Measurements from ENCODE around the gene CLDN1. TPM values are rescaled to one million over a fixed set of nuclear protein-coding genes. Genes with fewer than 3 reads are reported as not detected.
A peak's percentile ranks its signal among the peaks of the same experiment; 100 is the strongest.

The CLDN1 gene, protein sequence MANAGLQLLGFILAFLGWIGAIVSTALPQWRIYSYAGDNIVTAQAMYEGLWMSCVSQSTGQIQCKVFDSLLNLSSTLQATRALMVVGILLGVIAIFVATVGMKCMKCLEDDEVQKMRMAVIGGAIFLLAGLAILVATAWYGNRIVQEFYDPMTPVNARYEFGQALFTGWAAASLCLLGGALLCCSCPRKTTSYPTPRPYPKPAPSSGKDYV
- total RNA-seq: 17.7 TPM

DNA sequence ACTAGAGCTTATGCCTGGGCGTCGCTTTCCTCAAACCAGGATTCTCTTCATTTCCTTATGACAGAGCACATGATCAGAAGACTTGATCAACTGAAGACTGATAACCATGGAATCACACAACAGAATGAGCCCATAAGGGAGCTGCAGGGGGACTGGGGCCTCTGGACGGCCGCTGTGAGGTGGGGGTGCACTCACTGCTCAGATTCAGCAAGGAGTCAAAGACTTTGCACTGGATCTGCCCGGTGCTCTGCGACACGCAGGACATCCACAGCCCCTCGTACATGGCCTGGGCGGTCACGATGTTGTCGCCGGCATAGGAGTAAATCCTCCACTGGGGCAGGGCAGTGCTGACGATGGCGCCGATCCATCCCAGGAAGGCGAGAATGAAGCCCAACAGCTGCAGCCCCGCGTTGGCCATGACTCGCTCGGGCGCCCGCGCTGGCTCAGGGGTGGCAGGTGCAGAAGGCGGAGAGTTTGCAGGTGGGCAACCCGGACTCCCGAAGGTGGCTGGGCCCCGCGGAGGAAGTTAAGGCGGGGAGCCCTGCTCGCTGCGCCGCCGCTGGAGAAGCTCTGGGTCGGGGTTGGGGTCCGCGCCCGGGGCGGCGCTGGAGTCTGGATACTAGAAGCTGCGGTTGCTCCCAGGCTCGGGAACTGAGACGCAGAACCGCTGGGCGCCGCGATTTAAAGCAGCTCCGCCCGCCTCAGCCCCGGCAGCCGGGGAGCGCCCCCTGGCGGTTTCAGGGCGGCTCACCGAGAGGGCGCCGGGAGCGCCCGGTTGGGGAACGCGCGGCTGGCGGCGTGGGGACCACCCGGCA is at the start of gene CLDN1:
TSS of gene CLDN1 (minus strand) at position 658 of the 815 bp plus-strand sequence. CDS start at position 418, 240 bp downstream.
- peak; percentile 91 for DNase-seq

DNA sequence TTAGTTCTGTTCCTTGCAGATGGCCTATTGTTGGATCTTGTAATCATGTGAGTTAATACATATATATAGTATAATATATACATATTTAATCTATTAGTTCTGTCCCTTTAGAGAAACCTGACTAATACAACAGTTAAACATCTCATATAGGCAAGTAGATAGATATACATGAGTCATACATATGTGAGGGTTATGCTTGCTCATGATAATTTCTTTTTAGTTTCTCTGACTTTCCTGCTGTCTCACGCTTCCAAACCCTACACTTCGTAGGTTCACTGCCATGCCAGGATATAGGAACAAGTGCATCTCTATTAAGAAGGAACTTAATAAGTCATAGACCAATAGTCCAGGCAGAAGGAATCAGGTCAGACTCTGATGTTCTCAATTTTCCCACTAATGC is 48.9 kb upstream of the CLDN1 start:
- no peak for DNase-seq

DNA sequence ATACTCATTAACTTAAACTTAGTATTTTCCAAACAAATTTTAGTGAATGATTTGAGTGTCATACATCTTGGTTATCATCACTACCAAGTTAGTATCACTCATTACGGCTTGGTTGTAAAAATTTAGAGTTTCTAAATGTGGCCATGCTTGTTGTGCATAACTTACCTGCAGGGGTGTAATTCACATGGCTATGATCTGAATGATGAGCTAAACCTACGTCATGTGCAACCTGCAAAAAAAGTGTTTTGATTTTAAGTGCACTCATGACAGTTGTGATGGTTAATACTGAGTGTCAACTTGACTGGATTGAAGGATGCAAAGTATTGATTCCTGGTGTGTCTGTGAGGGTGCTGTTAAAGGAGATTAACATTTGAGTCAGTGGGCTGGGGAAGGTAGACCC is 48.1 kb upstream of the CLDN1 start:
- DNase-seq: no peak

DNA sequence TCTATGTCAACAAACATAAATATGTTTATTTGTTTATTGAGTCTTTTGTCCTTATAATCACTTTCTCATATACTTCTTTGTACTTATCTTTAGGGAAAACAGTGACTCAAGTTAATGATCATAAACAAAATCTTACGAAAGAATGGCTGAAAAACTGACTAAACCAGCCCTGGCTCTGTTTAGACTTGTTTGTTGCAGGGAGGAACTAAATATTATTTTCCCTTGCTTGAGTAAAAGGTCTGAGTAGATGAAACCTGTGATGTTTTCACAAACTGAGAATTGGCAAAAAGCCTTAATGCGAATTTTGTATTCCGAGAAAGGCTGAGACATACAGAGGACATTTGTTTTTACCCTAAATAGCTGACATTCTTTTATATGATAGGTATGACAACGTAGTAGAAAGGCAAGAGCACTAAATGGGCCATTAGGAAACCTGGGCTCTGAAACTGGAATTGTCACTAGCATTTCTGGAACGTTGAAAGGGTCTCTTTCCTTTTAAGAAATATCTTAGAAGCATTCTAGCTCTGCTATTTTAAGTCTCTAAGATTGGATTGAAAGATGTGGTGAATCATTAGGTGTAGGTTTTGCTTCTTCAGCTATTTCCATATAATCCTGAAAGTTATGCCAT is 47.5 kb upstream of the CLDN1 start:
- DNase-seq: peak; percentile 25

DNA sequence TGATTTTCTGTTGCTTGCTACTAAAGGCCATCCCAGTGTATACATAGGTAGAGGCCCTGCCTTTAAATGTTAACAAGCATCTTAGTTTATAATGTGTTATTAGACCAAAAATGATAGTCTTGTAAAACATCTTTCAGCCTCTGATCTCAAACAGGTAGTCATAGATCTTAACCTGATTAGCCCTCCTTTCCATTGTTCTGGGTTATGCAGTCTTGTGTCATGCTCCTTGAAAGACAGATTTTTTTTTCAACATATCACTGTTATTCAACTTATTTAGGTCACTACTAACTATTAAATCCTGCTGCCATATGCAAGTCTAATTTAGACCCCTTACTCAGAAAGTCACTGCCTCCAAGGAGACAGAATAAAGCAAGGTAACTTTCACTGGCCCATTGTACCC is 46.6 kb upstream of the CLDN1 start:
- DNase-seq: no peak

DNA sequence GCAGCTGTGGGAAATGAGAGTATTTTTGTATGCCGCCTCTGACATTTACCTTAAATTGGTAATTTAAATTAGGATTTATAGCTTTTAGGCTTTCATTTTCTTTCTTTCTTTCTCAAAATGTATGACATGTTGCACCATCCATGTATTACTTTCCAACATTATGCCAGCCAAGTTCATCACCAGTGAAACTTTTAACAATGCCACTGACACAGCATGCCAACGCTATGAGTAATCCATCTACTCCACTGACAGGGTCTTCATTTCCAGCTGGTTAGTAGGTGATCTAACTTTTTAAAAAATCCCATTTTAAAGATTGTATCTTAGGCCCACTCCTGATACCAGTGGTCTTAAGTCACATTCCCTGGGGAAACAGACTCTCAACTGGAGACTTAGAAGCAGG is 43.9 kb upstream of the CLDN1 start:
- DNase-seq: no peak

DNA sequence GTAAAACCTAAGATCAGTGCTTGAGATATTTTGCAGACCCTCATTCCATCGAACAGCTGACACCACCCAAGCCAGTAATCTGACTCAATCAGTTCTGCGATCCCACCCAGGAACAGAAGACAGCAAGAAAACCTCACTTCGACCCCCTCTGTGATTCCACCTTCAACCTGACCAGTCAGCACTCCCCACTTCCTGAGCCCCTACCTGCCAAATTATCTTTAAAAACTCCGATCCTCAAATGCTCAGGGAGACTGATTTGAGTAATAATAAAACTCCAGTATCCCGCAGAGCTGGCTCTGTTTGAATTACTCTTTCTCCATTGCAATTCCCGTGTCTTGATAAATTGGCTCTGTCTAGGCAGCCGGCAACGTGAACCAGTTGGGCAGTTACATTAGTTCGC is 40.0 kb upstream of the CLDN1 start:
- DNase-seq: no peak

DNA sequence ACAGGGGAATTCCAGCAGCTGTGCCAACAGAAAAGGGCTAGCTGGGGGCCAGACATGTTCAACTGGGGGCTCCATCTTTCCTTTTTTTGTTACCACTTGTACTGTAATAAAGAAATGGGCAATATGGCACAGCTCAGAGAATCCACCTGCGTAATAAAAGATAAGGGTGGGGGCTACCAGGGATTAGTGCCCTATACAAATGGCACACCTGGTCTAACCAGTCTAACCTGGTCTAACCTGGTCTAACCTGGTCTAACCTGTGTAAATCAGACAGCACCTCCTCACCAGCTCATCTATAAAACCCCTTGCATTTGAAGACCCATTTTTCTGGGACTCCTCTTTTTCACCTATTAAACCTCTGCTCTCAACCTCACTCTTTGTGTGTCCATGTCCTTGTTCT is 39.5 kb upstream of the CLDN1 start:
- no peak for DNase-seq

DNA sequence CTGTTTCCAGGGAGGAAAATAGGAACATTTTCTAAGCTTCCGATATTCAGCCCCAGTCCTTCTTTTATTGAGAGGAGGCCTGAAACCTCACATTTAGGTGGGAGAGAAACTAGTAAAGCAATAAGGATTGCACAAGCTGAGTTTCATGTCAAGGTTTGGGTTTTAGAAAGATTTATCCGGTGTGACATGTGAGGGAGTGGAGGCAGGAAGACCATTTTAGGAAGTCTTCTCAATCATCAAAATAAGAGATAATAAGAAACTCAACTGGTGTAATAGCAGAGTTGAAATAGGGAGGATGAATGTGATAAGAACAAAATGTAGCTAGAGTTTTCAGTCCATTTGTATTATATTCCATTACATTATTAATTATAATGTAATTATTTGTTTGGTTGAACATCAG is 38.0 kb upstream of the CLDN1 start:
- DNase-seq: no peak

DNA sequence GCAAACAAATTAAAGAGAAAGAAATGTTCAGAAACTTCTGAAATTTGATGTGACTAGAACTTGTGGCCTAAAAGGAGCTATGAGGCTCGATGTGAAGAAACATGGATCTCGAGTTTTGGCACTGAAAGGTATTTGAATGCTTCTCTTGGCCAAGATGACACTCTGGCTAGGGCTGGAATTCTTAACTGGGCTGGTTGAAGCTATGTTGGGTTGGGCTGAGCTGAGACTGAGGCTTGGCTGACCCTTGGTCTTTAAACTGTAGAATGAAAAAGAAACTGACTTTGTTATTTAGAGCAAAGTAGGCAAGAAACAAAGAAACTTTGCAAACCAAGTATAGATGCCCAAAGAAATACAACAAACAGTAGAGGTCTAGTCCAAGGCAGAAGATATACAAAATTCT is 37.6 kb upstream of the CLDN1 start:
- DNase-seq: no peak

DNA sequence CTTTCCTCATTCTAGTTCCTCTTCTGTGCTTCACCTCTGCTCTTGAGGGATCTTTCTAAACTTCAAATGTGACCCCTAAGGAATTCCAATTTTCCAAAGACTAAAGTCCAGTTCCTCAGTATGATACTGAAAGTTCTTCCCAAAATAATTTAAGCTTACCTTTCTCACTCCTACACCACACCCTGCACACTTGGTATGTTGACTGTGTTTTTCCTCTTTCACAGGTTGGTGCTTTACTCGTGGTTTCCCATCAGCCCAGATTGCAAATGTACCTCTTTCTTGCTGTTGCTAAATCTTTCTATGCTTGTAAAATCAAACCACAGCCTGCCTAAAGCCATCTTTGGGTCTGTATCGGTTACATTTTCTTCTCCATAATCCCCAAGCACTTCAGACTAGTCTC is 35.2 kb upstream of the CLDN1 start:
- no peak for DNase-seq

DNA sequence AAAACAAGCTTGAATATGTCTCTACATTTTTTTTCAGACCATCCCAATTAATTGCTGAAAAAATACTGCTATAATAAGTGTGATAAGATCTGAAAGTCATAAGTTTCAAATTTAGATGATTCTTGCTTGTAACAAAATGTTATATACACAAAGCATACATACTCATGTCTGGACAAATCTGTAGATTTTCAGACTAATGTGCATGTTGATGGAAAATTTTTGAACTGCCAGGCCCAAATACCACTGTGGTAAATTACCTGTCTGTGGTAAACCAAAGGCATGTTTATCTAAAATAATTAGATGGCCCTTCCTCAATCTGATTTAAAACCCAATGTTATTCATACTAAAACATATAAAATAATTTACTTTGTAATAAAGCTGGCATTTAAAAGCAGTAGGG is 34.0 kb upstream of the CLDN1 start:
- no peak for DNase-seq

DNA sequence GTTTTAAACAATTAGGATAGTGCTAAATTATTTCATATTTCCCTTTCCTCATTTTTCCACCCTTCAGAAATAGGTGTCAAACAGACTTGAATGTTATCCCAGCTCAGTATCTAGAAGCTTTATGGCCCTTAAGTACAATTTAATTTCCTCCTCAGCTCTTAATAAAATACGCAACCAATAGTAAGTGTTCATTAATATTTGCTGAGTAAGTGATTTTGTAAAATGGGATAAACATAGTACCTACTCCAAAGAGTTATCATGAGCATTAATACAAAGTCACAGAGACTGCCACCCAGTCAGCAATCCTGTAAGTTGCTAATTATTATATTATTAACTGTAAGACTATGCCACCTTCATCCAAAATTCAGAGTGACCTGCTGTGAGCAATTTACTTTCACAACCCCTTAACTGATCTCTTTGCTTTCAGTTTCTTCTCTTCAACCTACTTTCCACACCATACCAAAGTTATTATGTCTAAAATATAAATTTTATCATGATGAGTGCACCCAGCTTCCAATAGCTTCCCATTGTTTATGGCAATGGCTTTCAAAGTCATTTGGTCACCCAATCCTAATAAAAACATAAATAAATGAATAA is 30.7 kb upstream of the CLDN1 start:
- DNase-seq: no peak

DNA sequence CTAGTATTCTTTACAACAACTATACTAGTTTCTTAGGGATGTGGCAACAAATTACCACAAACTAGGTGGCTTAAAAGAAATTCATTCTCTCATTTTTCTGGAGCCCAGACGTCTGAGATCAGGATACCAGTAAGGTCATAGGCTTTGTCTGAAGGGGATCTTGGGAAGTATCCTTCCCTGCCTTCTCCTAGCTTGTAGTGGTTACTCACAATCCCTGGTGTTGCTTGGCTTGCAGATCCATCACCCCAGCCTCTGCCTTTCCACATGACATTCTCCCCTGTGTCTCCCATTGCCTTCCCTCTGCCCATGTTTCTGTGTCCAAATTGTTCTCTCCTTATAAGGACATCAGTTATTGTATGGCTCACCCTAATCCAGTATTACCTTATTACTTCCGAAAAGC is 24.3 kb upstream of the CLDN1 start:
- DNase-seq: no peak

DNA sequence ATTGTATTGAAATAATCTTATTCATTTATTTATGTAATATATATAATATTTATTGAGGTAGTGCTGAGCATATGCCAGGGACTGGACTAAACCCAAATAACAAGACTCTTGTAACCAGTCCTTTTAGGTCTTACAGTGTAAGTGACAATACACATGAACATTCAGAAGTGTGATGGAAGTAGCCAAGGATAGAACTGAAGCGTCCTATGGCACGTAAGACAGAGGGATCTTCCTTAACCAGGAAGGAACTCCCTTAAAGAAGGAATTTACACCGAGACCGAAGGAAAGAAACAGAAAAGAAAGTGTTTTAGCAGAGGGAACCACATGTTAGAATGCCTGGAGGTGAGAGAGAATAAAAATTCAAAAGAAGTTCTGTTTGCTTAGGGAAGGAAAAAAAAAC is 23.6 kb upstream of the CLDN1 start:
- no peak for DNase-seq

DNA sequence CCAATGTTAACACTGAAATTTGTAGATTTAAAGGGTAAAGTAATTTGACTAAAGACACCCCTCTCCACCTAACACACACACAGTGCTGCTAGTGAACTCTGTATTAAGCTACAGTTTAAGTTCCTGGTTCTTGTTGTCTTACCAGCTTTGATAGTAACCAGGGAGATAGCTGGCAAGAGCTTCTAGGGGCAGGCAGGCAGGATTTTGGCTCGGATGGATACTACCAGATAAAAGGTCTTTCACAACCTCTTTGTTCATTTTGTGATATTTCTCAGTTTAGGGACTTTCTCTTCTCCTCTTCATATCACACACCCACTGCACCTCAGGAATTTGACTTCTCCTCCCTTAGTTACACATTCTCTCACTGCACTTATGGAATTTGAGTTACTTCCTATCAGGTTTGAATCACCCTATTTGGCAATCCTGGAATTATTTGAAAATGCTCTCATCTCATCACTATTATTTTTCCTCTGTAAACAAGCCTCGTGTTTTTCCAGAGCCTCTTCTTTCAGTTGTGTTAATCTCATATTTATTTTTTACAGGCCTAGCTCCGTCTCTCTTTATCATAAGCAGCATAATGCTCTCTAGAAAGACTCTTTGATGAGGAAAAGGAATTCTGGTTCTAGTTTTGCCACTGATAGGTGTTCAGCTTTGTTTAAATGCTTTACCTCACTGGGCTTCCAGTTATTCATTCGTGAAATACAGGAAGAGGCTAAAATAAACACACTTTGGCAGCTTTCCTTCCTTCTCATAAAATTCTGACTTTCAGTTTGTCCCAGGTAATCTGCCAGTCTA is 23.0 kb upstream of the CLDN1 start:
- DNase-seq: peak; percentile 16

DNA sequence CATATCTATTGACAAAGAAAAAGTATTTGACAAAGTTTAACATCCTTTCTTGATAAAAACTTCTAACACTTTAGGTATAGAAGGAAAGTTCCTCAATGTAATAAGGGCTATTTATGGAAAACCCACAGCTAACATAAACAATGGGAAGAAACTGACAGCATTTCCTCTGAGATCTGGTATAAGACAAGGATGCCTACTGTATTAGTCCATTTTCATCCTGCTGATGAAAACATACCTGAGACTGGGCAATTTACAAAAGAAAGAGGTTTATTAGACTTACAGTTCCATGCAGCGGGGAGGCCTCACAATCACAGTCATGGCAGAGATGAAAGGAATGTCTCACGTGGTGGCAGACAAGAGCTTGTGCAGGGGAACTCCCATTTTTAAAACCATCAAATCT is 17.8 kb upstream of the CLDN1 start:
- no peak for DNase-seq

DNA sequence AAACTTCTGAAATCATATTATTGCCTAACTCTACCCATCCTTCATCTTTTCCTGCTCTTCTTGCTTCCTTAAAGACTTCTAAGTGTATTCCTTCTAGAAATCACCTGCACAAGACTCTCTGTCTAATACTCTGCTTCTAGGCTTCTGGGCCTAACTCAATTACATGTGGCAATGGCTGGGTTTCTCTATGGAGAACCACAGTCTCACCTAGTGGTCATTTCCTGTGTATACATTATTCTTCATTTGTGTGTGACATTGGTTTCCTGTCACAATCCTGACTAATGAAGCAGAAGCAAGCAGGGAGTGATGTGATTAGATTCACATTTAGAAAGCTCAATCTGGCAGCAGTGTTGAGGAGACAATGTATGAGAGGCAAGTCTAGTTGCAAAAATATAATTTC is 16.9 kb upstream of the CLDN1 start:
- no peak for DNase-seq

DNA sequence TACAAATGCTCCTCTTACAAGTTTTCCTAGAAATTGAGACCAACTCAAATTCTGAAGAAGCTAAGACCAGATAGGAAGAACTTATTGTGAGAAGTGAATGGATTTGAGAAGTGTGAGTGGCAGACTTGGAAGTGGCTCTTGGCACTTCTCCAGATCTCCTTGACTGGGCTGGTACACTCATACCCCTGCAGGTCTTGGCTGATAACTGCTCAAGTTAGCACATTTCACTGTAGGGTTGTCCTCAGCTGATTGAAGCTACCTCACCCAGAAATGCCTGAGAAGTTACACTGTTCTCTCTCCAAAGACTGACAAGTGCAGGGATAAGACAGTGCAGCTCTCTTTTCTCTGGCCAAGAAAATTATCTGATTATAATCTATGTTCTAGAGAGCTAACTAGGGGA is 16.5 kb upstream of the CLDN1 start:
- peak; percentile 11 for DNase-seq

DNA sequence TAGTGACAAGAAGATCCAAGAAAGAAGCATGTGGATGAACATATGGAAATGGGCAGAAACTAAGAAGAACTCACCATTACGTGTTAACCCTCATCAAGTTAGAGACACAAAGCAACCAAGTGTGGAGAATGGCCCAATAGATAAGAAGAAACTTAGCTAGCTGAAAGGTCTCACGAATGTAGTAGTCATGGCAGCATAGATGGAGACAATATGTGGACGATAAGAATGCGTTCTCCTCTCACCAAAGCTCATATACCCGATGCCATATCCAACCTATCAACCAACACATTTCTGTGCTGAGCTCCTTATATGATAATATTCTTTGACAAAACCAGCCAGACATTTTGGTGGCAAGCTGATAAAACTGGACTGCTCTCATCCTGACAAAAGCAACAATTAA is 15.1 kb upstream of the CLDN1 start:
- DNase-seq: no peak

DNA sequence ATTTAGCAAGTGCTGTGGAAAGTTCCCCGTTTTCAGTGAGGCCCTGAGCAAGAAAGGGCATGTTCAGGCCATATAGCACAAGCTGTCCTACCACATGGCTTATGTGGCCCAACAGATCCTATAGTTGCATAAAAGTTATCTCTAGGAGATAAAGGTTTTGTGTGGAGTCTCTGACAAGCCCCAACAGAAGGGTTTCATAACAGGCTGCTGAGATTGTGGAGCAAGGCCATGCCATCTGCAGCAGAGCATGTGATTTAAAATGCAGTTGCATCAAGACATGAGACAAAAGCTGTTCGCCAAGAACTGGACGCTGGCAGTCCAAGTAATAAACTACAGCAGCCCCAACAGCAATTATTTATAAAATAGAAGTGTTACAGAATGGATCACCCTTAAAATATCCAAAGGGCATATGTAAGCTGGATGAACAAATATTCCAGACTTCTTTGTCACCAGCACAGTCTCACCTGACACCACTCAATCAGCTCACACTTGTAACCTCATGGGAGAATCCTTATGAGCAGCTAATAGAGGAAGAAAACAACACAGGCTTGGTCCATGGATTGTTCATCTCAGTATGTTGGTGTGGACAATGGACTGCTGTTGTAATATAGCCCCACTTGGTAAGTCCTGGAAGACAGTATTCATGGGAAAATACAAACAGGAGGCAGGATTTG is 14.4 kb upstream of the CLDN1 start:
- no peak for DNase-seq

DNA sequence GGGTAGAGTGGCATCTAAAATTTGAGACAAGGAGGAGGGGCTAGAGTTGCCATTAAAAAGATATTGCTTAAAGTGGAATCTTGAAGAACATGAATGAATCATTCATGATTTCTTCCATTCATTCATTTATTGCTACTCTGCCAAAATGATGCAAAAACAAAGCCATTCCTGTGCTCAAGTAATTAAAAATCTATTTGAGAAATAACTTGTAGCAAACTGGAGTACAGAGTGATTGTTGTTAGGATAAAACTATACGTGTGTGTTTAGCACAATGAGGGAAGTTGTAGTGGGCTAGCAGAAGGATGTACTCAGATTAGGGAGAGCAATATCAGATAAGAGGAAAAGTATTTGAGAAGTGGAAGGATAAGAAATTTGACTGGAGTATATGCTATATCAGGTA is 11.7 kb upstream of the CLDN1 start:
- DNase-seq: no peak
